IMR-90 (cell line): ENCODE data around the gene GPR176. TPM values are rescaled to one million over a fixed set of nuclear protein-coding genes. Genes with fewer than 3 reads are reported as not detected.

Experiments
- ATAC-seq: fragments of 200-7000 bp; cut with Tn5 transposase; 2 replicates; pipeline ENCODE4 v1.9.1; 2020; ENCODE audit warnings: low read depth, mild to moderate bottlenecking, moderate library complexity
- BruUV-seq: library from RNA; stranded (reverse); fragments of 400-500 nt; replicated peaks from 2 replicates; lab custom pipeline; 2021; lab: Mats Ljungman, UMichigan
- CTCF ChIA-PET: fragments of 300-600 bp; formaldehyde crosslinking; extraction: SDS; loops from one replicate; lab custom pipeline; 2021; ENCODE audit warnings: antibody characterized with exemption; lab: Yijun Ruan, JAX
- POLR2A ChIA-PET: fragments of 300-600 bp; sonication (Branson Sonifier 250); formaldehyde crosslinking; loops from one replicate; lab custom pipeline; 2022; ENCODE audit warnings: antibody characterized with exemption; ENCODE audit not compliant: unreplicated experiment; lab: Charles Lee
- DNase-seq: peaks from one replicate; pipeline ENCODE4 v3.0.0; 2013
- H2AFZ ChIP-seq: replicated peaks from 2 replicates; pipeline ENCODE3; 2013; ENCODE audit warnings: low read length, mild to moderate bottlenecking; ENCODE audit not compliant: poor library complexity
- H2AK5ac ChIP-seq: 2 replicates; pipeline ENCODE4 v1.6.1; 2013; ENCODE audit warnings: low read depth, low read length, inconsistent platforms
- H2AK9ac ChIP-seq: replicated peaks from 2 replicates; pipeline ENCODE3; 2013; ENCODE audit warnings: mild to moderate bottlenecking, low read depth, low read length, moderate library complexity; ENCODE audit not compliant: poor library complexity
- H2BK120ac ChIP-seq: 2 replicates; pipeline ENCODE4 v1.6.1; 2013; ENCODE audit warnings: low read depth, low read length, inconsistent platforms
- H2BK15ac ChIP-seq: 3 replicates; pipeline ENCODE4 v1.6.1; 2013; ENCODE audit warnings: low read depth, low read length, inconsistent platforms
- H2BK20ac ChIP-seq: 2 replicates; pipeline ENCODE4 v1.6.1; 2013; ENCODE audit warnings: low read depth, mild to moderate bottlenecking, inconsistent platforms, low read length, moderate library complexity
- H2BK5ac ChIP-seq: 2 replicates; pipeline ENCODE4 v1.6.1; 2013; ENCODE audit warnings: mild to moderate bottlenecking, low read depth, low read length, inconsistent platforms; ENCODE audit not compliant: poor library complexity, severe bottlenecking
- H3K14ac ChIP-seq: replicated peaks from 2 replicates; pipeline ENCODE4 v1.6.1; 2013; ENCODE audit warnings: low read depth, low read length, inconsistent platforms
- H3K18ac ChIP-seq: 2 replicates; pipeline ENCODE4 v1.6.1; 2013; ENCODE audit warnings: low read depth, low read length, control low read depth
- H3K23ac ChIP-seq: 2 replicates; pipeline ENCODE4 v1.6.1; 2013; ENCODE audit warnings: low read depth, low read length, inconsistent platforms
- H3K27ac ChIP-seq: 2 replicates; pipeline ENCODE4 v1.5.1; 2013; ENCODE audit warnings: mild to moderate bottlenecking, control low read depth, low read length; ENCODE audit not compliant: insufficient read depth
- H3K27me3 ChIP-seq: 2 replicates; pipeline ENCODE4 v1.6.1; 2013; ENCODE audit warnings: low read length; ENCODE audit not compliant: control insufficient read depth, insufficient read depth
- H3K36me3 ChIP-seq: 2 replicates; pipeline ENCODE4 v1.6.1; 2013; ENCODE audit warnings: low read length, mixed read lengths; ENCODE audit not compliant: control insufficient read depth, insufficient read depth
- H3K4ac ChIP-seq: 2 replicates; pipeline ENCODE4 v1.6.1; 2013; ENCODE audit warnings: low read depth, low read length, inconsistent platforms
- H3K4me1 ChIP-seq: 2 replicates; pipeline ENCODE4 v1.6.1; 2013; ENCODE audit warnings: low read length, mixed read lengths; ENCODE audit not compliant: control insufficient read depth, insufficient read depth
- H3K4me2 ChIP-seq: 2 replicates; pipeline ENCODE4 v1.6.1; 2013; ENCODE audit warnings: low read depth, mild to moderate bottlenecking, control low read depth, low read length, moderate library complexity
- H3K4me3 ChIP-seq: 2 replicates; pipeline ENCODE4 v1.5.1; 2013; ENCODE audit warnings: low read depth, mild to moderate bottlenecking, control low read depth, low read length, moderate library complexity; ENCODE audit not compliant: insufficient read depth
- H3K56ac ChIP-seq: 2 replicates; pipeline ENCODE4 v1.6.1; 2013; ENCODE audit warnings: low read length, inconsistent platforms; ENCODE audit not compliant: insufficient read depth; ENCODE audit errors: extremely low read depth
- H3K79me1 ChIP-seq, 2 experiments: 2 replicates each; pipeline ENCODE4 v1.6.1; 2013; ENCODE audit warnings: low read length in 2 of 2, inconsistent platforms in 1 of 2, low read depth in 1 of 2
- H3K9ac ChIP-seq: 2 replicates; pipeline ENCODE4 v1.6.1; 2013; ENCODE audit warnings: low read depth, low read length, control low read depth
- H3K9me1 ChIP-seq: 2 replicates; pipeline ENCODE4 v1.6.1; 2013; ENCODE audit warnings: low read length, inconsistent platforms; ENCODE audit not compliant: insufficient read depth
- H3K9me3 ChIP-seq: 2 replicates; pipeline ENCODE4 v1.6.1; 2013; ENCODE audit warnings: low read length; ENCODE audit not compliant: control insufficient read depth, insufficient read depth
- H4K20me1 ChIP-seq: 2 replicates; pipeline ENCODE4 v1.6.1; 2013; ENCODE audit warnings: low read length, inconsistent platforms; ENCODE audit not compliant: insufficient read depth
- H4K5ac ChIP-seq: 2 replicates; pipeline ENCODE4 v1.6.1; 2013; ENCODE audit warnings: mild to moderate bottlenecking, low read depth, low read length, control low read depth
- H4K8ac ChIP-seq, 2 experiments: 2 replicates each; pipeline ENCODE4 v1.6.1; 2013; ENCODE audit warnings: low read depth in 2 of 2, low read length in 2 of 2, control low read depth in 1 of 2, inconsistent platforms in 1 of 2
- H4K91ac ChIP-seq: 2 replicates; pipeline ENCODE4 v1.6.1; 2013; ENCODE audit warnings: low read depth, low read length, inconsistent platforms; ENCODE audit not compliant: insufficient read depth
- BHLHE40 ChIP-seq: fragments of 150-350 bp; IDR thresholded peaks from 2 replicates; pipeline ENCODE4 v1.6.1; 2016; ENCODE audit warnings: mild to moderate bottlenecking, low read depth, low read length
- CEBPB ChIP-seq: IDR thresholded peaks from 2 replicates; pipeline ENCODE4 v1.6.1; 2012; ENCODE audit warnings: low read depth, low read length, improper control_type of control experiment
- FOS ChIP-seq: fragments of 150-350 bp; IDR thresholded peaks from 2 replicates; pipeline ENCODE4 v1.6.1; 2016; ENCODE audit warnings: low read depth, low read length
- MXI1 ChIP-seq: IDR thresholded peaks from 2 replicates; pipeline ENCODE4 v1.6.1; 2012; ENCODE audit warnings: low read depth, mild to moderate bottlenecking, low read length, moderate library complexity, borderline replicate concordance
- POLR2A ChIP-seq: IDR thresholded peaks from 2 replicates; pipeline ENCODE4 v1.6.1; 2012; ENCODE audit warnings: mild to moderate bottlenecking, low read depth, low read length
- RCOR1 ChIP-seq: IDR thresholded peaks from 2 replicates; pipeline ENCODE4 v1.6.1; 2012; ENCODE audit warnings: mild to moderate bottlenecking, low read length, improper control_type of control experiment; ENCODE audit not compliant: insufficient replicate concordance
- RFX5 ChIP-seq: IDR thresholded peaks from 2 replicates; pipeline ENCODE4 v1.8.0; 2012; ENCODE audit warnings: low read depth, mild to moderate bottlenecking, low read length, moderate library complexity
- SMC3 ChIP-seq: fragments of 150-350 bp; IDR thresholded peaks from 2 replicates; pipeline ENCODE4 v1.6.1; 2016; ENCODE audit warnings: low read depth, mild to moderate bottlenecking, antibody characterized with exemption, low read length, moderate library complexity
- WGBS, 2 experiments: methylation state at CpG; one replicate each; pipeline versions ENCODE4 v1.1.5 to v1.1.7; 2013; ENCODE audit warnings: missing lambda C conversion rate in 2 of 2; ENCODE audit not compliant: insufficient read length in 1 of 2; ENCODE audit errors: extremely low coverage in 2 of 2; 5-methylcytosine and 5-hydroxymethylcytosine counted together
- dilution Hi-C: fragments of 300-500 bp; cut with HindIII; formaldehyde crosslinking; loops from one replicate; pipeline ENCODE4 v1.14.3; 2018; ENCODE audit warnings: low sequenced_read_pairs; ENCODE audit not compliant: unreplicated experiment
- in situ Hi-C: fragments of 300-500 bp; cut with MboI; formaldehyde crosslinking; loops from 3 replicates; pipeline ENCODE4 v1.14.3; 2019; ENCODE audit warnings: low sequenced_read_pairs, inconsistent platforms, mixed read lengths
- intact Hi-C: fragments of 100-400 bp; cut with micrococcal nuclease; formaldehyde crosslinking; loops from 2 replicates; pipeline ENCODE4 v1.10.0; 2022
- polyA plus RNA-seq, 3 experiments: library from polyadenylated mRNA; depleted of rRNA; stranded (reverse); fragments of >200 nt; gene quantifications; 2 replicates each; pipeline ENCODE4 v1.2.3, GENCODE V29; 2012; ENCODE audit warnings: low replicate concordance in 1 of 3
- total RNA-seq: library from RNA; depleted of rRNA; stranded (reverse); fragments of >200 nt; gene quantifications from 2 replicates; pipeline ENCODE4 v1.2.3, GENCODE V29; 2012
- TF ChIP-seq, protein P1 (sequence below): conservative IDR thresholded peaks from 2 replicates; pipeline ENCODE4 v1.5.1; 2012; ENCODE audit warnings: mild to moderate bottlenecking, low read depth, low read length, improper control_type of control experiment
- TF ChIP-seq, protein P2 (sequence below): fragments of 150-350 bp; IDR thresholded peaks from 2 replicates; pipeline ENCODE4 v1.6.1; 2017; ENCODE audit warnings: mild to moderate bottlenecking, antibody characterized with exemption, low read length, low read depth

The GPR176 gene
- total and polyA plus RNA-seq, 2 of the 4 experiments (the other 2 are of a cell fraction), result 114 to 246 TPM

DNA sequence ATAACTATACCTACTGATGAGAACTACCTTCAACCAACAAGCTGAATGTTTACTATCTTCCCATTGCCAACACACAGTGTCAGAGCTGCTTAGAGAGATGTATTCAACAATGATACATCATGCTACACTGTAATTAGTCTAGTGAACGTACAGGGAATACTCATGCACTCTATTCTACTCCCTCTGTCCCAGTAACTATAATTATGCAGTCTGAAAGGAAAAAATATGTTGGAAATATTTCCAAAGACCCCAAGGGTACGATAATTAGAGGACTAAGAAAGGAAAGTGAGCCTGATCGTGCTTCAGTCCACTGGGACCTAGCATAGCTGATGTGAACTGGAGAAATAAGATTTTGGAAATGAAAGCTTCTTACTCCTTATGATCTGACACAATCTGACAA lies 100.5 kb downstream of the GPR176 start:
- H3K9me3 ChIP-seq, result no peaks in the 10 kb centered on the region; the same call in 1 of the 2 replicates
- no peak overlapping the region for H3K4ac ChIP-seq
- dilution Hi-C loops, result no loop called here
- ATAC-seq (no peak), DNase-seq (no peak)
- H4K20me1 ChIP-seq, result peaks cover 79% of the 10 kb centered on the region
- H4K8ac ChIP-seq, result no peak overlapping the region
- H3K4me1 ChIP-seq, result peaks cover 7% of the 10 kb centered on the region
- H2BK5ac ChIP-seq, result no peak overlapping the region
- H3K9me1 ChIP-seq, result peaks cover 22% of the 10 kb centered on the region
- no peaks in the 10 kb centered on the region for H3K27me3 ChIP-seq
- H3K23ac ChIP-seq, result no peak overlapping the region
- H3K36me3 ChIP-seq, result no peaks in the 10 kb centered on the region
- H3K9ac ChIP-seq, result no peak overlapping the region
- H3K4me3 ChIP-seq, result no peak overlapping the region
- no peak overlapping the region for H3K14ac ChIP-seq
- intact Hi-C loops, result loop anchor here (5.0 kb wide), 1 partner anchor 38 kb away; no protein-coding TSS in a partner anchor
- no peak overlapping the region for H2AK9ac ChIP-seq
- H2AK5ac ChIP-seq, result no peak overlapping the region
- H3K18ac ChIP-seq, result no peak overlapping the region
- ChIA-PET CTCF (no interaction called here), POLR2A (no interaction called here)
- no peak overlapping the region for H3K56ac ChIP-seq
- H3K79me1 ChIP-seq, result peaks cover 32 to 86% of the 10 kb centered on the region in 2 experiments
- no CpG with 5 or more reads among the region's 3 CpGs for WGBS, 2 experiments
- no TSS peak for BruUV-seq
- H2BK120ac ChIP-seq, result no peak overlapping the region
- H2BK15ac ChIP-seq, result no peak overlapping the region
- H2AFZ ChIP-seq, result no peak overlapping the region
- no peak overlapping the region for H4K5ac ChIP-seq
- H3K27ac ChIP-seq, result no peak overlapping the region
- in situ Hi-C loops, result no loop called here
- no peak overlapping the region for H2BK20ac ChIP-seq
- no peak overlapping the region for H4K91ac ChIP-seq
- no peak for TF ChIP-seq CEBPB
- TF ChIP-seq, protein P1, sequence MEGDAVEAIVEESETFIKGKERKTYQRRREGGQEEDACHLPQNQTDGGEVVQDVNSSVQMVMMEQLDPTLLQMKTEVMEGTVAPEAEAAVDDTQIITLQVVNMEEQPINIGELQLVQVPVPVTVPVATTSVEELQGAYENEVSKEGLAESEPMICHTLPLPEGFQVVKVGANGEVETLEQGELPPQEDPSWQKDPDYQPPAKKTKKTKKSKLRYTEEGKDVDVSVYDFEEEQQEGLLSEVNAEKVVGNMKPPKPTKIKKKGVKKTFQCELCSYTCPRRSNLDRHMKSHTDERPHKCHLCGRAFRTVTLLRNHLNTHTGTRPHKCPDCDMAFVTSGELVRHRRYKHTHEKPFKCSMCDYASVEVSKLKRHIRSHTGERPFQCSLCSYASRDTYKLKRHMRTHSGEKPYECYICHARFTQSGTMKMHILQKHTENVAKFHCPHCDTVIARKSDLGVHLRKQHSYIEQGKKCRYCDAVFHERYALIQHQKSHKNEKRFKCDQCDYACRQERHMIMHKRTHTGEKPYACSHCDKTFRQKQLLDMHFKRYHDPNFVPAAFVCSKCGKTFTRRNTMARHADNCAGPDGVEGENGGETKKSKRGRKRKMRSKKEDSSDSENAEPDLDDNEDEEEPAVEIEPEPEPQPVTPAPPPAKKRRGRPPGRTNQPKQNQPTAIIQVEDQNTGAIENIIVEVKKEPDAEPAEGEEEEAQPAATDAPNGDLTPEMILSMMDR, result no peak
- TF ChIP-seq, protein P2, sequence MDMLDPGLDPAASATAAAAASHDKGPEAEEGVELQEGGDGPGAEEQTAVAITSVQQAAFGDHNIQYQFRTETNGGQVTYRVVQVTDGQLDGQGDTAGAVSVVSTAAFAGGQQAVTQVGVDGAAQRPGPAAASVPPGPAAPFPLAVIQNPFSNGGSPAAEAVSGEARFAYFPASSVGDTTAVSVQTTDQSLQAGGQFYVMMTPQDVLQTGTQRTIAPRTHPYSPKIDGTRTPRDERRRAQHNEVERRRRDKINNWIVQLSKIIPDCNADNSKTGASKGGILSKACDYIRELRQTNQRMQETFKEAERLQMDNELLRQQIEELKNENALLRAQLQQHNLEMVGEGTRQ, result no peak
- no peak for TF ChIP-seq BHLHE40
- TF ChIP-seq SMC3, result no peak
- TF ChIP-seq MXI1, result no peak
- TF ChIP-seq RFX5, result no peak
- no peak for TF ChIP-seq POLR2A
- TF ChIP-seq FOS, result no peak
- no peak for TF ChIP-seq RCOR1
- H3K4me2 ChIP-seq, result no peak overlapping the region
